GM06990 (cell line): Measurements from ENCODE around the gene FHIT.

Experiments used
- DNase-seq: peaks from one replicate; pipeline ENCODE4 v3.0.0-alpha.2; 2011; ENCODE audit not compliant: insufficient read length; ENCODE audit errors: extremely low read depth
- H3K27me3 ChIP-seq: replicated peaks from 2 replicates; pipeline ENCODE4 v1.6.0; 2011; ENCODE audit warnings: low read length; ENCODE audit not compliant: control insufficient read depth, insufficient read depth
- H3K36me3 ChIP-seq: 2 replicates; pipeline ENCODE4 v1.5.1; 2011; ENCODE audit warnings: low read length; ENCODE audit not compliant: control insufficient read depth, insufficient read depth
- H3K4me3 ChIP-seq: replicated peaks from 2 replicates; pipeline ENCODE4 v1.5.1; 2011; ENCODE audit warnings: low read depth, mild to moderate bottlenecking, control low read depth, low read length
- CTCF ChIP-seq: IDR thresholded peaks from 2 replicates; pipeline ENCODE4 v1.5.1; 2011; ENCODE audit warnings: low read length, control low read depth, mild to moderate bottlenecking, inconsistent platforms; ENCODE audit not compliant: insufficient read depth, poor library complexity, severe bottlenecking

FHIT gene

GRCh38 chr3:60160111-60160821 is 1091.0 kb downstream of the FHIT start:
- no peak for DNase-seq
- TF ChIP-seq CTCF = no peak
- no peaks in the 10 kb centered on the region for H3K27me3 ChIP-seq

GRCh38 chr3:60158035-60158434 is 1093.2 kb downstream of the FHIT start:
- no peak for DNase-seq
- H3K27me3 ChIP-seq = no peaks in the 10 kb centered on the region
- no peak overlapping the region for H3K4me3 ChIP-seq
- TF ChIP-seq CTCF = no peak
- H3K36me3 ChIP-seq = no peaks in the 10 kb centered on the region

More at GRCh38 chr3:60160111-60160821, 1091.0 kb downstream of the FHIT start:
- H3K4me3 ChIP-seq = no peak overlapping the region
- H3K36me3 ChIP-seq = no peaks in the 10 kb centered on the region

GRCh38 chr3:60154011-60154410 is 1097.2 kb downstream of the FHIT start:
- no peaks in the 10 kb centered on the region for H3K36me3 ChIP-seq
- TF ChIP-seq CTCF = no peak
- H3K27me3 ChIP-seq = no peaks in the 10 kb centered on the region
- no peak for DNase-seq
- no peak overlapping the region for H3K4me3 ChIP-seq

GRCh38 chr3:60153221-60153999 is 1097.8 kb downstream of the FHIT start:
- no peak overlapping the region for H3K4me3 ChIP-seq
- H3K27me3 ChIP-seq = no peaks in the 10 kb centered on the region
- TF ChIP-seq CTCF = no peak
- DNase-seq = no peak
- H3K36me3 ChIP-seq = no peaks in the 10 kb centered on the region

GRCh38 chr3:60149501-60149900 is 1101.8 kb downstream of the FHIT start:
- no peaks in the 10 kb centered on the region for H3K27me3 ChIP-seq
- H3K36me3 ChIP-seq = no peaks in the 10 kb centered on the region
- no peak overlapping the region for H3K4me3 ChIP-seq
- TF ChIP-seq CTCF = no peak
- DNase-seq = no peak
